HG03432 (cell line): ENCODE measurements around the gene FAM168B.

Experiments
- ATAC-seq: cut with Tn5 transposase; IDR thresholded peaks from one replicate; pipeline ENCODE4 v1.9.1; 2021; ENCODE audit warnings: mild to moderate bottlenecking, moderate library complexity; ENCODE audit not compliant: unreplicated experiment

Gene FAM168B

DNA sequence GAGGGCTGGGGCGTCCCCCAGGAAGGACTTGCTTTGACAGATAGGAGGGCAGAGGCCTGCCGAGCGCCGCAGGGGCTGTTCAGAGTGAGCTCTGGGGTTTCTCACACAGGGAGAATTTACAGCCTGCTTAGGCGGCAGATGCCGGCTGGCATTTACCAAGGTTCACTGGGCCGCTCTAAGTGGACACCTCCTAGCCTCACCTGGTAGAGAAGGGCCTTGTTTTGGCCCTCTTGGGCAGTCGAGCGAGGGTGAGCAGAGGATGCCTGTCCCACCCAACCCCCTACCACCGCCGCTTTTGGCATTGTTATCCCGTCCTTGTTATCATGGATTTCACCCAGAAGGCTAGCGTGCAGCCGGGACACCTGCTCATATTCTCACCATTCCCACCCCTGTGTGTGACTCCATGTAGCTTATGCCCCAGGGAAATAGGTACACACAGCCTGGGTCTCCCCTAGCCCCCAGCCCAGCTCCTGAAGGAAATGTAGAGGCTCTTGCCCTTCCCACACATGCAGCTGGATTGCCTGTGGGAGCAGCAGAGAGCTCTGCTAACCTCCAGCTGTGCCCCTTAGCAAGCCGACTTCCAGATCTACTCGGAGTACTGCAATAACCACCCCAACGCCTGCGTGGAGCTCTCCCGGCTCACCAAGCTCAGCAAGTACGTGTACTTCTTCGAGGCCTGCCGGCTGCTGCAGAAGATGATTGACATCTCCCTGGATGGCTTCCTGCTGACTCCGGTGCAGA is 52.4 kb downstream of the FAM168B start:
- ATAC-seq, result no peak

DNA sequence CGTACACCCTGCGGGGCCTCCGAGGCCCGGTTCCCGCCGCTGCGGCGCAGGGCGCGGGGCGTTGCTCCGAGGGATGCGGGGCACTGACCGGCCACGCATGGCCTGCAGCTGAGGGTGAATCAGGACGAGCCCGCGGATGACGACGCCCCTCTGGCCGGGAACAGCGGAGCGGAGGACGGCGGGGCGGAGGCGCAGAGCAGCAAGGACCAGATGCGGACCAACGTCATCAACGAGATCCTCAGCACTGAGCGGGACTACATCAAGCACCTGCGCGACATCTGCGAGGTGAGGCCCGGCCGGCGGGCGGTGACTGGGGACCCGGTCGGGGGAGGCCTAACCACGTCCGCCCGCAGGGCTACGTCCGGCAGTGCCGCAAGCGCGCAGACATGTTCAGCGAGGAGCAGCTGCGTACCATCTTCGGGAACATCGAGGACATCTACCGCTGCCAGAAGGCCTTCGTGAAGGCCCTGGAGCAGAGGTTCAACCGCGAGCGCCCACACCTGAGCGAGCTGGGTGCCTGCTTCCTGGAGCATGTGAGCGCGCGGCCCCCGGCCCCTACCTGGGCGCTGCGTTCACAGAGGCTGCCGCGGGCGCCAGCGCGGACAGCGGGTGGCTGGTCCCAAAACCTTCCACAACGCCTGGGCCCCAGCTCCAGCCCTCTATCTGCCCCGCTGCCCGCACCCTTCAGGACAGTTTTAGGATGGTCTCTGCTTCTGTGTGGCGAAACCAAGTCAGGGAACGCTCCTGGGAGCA is 53.2 kb downstream of the FAM168B start:
- no peak for ATAC-seq

DNA sequence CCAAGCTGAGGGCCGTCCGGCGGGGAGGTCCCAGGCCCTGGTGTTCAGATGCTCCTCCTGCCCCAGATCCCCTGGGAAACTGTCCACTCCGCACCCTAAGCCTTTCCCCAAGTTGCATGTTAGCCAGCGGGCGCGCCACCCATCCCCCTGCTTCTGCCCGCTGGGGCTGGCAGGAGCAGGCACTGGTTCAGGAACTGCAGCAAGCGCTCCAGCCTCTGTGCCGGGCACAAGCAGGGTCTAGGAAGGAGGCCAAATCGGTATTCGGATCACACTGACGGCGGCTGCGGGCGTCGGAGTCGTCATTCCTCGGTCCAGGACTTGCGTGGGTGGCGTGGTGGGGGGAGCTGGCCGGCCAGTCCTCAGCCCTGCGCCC is 53.7 kb downstream of the FAM168B start:
- ATAC-seq, result no peak

DNA sequence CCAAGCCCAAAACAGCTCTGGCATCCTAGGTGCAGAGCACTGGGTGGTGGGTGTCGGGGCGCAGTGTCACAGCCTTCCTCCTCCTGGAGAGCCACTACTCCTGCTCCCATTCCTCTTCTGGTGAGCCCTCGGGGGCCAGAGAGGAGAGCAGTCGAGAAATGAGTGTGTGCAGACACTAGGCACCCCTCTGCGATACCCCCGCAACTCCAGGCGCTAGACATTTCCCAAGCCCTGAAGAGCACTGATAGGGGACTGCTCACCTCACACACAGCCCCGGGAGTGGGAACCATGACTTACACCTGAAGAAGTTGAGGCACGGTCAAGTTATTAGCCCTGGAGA is 54.2 kb downstream of the FAM168B start:
- no peak for ATAC-seq

DNA sequence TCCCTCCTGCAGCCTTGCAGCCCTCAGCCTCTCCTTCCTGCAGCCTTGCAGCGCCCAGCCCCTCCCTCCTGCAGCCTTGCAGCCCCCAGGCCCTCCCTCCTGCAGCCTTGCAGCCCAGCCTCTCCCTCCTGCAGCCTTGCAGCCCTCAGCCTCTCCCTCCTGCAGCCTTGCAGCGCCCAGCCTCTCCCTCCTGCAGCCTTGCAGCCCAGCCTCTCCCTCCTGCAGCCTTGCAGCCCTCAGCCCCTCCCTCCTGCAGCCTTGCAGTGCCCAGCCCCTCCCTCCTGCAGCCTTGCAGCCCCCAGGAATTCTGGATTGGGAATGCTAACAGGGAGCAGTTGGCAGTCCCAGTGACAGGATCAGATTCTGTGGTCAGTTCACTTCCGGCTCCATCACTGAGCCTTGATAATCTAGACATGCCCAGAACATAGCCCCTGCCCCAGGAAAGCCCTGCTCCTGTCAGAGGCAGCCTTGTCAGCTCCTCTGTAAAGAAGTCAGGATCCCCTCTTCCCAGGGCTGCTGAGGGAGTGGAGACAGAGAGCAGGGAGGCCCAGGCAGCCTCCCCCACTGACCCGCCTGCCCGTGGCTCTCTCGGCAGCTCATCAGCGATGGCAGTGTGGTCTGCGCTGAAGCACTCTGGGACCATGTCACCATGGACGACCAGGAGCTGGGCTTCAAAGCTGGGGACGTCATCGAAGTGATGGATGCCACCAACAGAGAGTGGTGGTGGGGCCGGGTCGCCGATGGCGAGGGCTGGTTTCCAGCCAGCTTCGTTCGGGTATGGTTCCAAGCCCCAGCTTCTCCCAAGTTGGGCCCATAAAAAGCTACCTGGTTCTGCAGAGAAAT is 54.8 kb downstream of the FAM168B start:
- no peak for ATAC-seq

DNA sequence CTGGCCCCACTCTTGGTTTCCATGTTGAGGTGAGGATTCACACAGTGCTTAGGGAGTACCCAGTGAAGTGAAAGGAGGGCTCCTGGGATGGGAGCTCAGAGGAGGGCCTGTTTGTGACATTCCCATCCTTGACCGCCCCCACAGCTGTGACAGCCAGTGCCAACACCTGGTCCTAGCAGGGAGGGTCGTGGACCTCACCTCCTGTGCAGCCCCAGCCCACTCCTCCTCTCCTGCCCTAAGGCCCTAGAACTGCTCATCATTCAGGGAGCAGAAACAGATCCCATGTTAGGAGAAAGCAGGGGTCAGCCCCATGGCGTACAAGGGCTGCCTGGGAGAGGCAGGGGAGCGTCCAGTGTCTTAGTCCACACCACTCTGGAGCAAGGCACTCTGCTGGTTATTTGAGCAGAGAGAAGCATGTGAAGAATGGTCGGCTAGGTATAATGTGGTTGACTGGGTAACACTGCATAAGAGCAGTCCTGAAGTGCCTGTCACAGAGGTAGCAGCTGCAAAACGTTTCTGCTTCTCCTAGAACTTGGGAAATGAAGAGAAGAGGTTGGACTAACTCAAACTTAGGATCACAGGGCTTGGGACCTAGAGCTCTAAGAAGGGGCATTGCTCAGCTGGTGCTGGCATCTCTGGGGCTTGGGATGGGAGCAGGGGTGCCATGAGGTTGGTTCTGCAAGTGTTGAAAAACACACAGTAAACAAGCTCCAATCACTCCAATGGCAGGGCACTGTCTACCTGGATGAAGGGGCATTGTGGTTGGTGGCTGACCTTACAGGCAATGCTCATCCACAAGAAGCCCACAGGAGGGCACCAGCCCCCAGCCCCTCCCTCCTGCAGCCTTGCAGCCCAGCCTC is 55.6 kb downstream of the FAM168B start:
- ATAC-seq, result no peak

DNA sequence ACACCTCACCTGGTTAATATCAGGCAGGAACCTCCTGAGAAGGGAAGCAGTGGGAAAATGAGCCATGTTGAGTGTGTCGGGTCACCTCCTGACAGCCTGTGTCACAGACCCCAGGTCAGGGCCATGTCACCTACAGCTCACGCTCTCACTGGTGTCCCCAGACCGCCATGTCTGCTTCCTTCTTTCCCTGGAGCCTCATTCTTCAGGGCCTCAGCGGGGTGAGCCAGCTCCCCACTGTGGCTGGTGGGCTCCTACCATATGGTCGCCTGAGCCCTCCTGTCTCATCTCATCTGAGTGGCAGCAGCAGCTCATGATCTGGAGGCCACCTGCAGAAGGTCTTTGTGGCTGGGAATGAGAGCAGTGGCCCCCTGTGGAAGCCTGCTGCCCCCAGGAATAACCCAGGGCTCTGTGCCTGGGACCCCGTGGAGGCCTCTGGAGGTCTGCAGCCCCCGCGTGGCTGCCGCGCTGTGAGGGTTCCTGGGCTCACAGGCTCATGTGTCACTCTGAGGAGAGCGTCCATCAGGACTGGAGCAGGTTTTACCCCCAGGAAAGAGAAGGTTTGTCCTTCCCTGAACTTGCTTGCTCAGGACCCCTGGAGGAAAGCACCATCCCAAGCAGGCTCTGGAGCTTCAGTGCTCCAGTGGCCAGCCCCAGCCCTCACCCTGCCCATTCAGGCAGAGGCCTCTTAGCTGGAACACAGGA is 56.4 kb downstream of the FAM168B start:
- ATAC-seq, result no peak

DNA sequence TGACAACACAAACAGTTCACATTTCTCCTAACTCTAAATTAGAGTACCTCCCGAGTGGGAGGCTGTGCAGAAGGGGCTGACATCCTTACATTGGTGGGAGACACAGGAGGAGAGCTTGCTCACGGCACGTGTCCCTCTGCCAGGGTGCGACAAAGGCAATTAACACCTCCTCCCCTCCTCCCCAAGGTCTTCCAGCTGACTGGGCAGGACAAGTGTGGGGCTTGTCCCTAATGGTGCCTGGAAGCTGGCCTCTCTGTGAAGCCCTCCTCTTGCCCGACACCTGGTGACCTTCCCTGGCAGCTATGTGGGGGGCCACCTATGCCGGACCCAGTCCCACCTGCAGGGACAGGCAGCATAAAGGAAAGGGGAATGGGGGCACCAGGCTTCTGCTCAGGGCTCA is 57.0 kb downstream of the FAM168B start:
- no peak for ATAC-seq

DNA sequence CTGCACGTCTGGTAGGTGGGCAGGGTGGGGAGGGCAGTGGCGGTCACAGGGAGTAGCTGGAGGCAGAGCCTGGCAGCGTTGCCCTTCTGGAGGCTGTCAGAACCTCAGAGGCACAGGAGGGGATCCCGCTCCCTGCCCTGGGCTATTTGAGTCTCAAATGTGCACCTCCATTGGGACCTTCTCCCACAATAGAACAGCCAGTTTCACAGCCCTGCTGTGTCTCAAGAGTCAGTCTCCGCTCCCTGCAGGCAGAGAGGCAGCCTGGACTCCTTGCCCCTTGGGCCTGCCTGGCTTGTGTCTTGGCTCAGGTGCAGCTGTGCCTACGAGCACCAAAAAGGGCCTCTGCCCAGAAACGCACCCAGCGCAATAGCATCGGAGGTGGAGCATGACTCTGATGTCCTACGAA is 57.4 kb downstream of the FAM168B start:
- no peak for ATAC-seq

DNA sequence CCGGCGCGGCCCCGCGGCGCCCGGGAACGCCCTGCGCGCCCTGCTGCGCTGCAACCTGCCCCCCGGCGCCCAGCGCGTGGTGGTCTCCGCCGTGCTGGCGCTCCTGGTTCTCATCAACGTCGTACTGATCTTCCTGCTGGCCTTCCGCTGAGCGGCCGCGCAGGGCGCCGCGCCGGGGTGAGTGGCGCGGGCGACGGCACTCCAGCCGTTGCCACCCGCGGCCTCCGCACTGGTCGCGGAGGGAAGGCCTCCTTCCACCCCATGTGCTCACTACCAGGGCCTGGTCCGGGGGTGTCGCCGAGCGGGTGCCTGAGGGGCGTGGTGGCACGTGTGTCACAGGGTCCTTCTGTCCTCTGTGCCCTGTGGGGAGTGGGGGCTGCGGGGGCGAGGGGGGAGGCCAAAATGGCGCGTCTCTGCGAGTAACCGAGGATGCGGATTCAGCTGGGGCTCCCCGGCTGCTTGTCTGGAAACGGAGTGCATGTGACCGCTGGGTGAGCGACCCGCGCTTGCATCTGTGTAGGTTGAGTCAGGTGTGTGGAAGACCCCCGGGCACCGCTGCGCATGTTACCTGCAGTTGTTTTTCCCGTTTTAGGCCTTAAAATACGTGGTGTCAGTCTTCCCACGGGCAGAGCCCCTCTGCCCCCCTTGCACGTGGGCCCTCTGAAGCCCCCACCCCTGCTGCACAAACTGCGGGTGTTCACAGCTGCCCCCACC is 58.0 kb downstream of the FAM168B start:
- no peak for ATAC-seq

DNA sequence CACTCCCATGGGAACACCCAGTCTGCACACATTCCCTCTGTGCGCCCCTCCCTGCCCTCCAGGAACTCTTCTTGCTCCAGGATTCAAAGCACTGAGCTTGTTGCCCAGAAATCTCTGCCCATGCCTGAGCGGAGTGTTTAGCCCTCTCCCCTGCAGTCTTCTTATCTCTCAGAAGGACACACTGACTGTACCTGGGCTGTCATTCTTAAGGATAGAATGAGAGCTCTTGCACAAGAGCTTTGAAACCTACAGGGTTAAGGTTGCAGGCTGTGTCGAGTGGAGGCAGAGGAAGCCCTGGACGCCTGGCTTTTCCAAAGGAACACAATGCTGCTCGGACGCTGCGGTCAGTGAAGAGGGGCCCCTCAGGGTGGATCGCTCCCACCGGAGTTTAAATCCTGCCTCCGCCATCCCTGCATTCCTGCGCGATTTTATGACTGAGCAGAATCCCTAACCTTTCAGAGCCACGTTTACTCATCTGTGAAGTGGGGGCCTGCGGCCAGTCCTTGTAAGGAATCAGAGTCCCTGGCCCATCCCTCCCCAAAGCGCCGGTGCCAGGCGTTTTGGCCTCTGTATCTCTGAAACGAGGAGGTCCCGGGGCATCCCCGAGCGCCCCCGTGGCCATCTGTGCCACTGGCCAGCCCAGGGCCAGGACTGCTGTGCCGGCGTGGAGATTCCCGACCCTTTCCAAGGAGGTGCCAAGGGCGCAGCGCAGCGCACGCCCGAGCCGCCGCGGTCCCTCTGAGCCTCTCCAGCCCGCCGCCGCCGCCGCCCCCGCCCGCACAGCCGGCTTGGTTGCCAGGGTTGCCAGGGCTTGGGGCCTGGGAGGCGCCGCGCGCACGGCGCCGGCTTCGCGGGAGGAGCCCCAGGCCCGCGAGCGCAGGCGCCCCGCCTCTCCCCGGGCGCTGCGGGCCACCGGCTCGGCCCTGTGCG is 58.9 kb downstream of the FAM168B start:
- ATAC-seq, result no peak

DNA sequence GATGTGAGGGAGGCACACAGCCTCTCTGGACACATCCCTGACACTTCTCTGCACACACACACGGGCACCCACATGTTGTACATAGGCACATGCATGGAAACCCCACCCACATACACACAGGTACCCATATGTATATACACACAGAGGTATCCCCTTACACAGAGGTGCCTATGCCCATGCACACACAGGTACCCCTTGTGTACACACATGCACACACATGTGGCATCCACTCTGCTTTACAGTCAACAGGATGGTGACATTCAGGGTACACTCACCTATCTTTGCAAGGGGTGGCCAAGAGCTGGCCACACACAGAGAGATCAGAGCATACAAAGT is 59.5 kb downstream of the FAM168B start:
- ATAC-seq, result no peak

DNA sequence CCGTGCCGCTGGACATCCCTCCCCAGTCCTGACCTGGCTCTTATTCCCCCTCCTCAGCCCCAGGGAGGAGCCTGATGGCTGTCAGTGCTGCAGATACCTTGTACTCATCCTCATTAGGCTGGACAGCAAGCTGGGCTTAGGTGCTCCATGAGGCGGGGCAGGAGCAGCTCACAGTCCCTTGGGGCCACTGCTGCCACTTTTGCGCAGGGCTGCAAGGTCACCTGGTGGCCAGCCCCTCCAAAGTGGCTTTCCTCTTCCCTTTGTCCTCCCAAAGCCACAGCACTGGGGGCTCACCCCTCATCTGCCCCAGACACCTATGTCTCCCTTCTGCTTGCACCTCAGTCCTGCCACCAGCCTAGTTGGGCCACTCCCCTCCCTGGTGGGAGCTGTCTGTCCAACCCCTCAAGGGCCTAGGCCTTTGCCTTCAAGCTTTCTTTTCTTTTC is 60.8 kb downstream of the FAM168B start:
- ATAC-seq, result no peak

DNA sequence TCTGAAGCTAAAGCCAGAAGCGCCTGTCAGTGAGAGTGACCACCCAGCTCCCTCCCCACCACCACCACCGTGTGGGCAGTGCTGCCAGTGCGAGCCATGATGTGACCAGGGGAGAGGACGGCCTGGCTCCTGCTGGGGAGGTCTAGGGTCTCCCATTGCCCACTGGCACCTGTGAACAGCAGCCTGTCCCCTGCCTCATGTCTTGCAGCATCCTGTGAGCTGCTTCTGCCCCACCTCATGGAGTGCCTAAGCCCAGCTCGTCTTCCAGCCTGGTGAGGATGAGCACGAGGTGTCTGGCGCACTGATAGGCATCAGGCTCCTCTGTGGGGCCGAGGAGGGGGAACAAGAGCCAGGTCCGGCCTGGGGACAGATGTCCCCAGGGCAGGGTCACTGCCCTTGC is 61.4 kb downstream of the FAM168B start:
- ATAC-seq, result no peak

DNA sequence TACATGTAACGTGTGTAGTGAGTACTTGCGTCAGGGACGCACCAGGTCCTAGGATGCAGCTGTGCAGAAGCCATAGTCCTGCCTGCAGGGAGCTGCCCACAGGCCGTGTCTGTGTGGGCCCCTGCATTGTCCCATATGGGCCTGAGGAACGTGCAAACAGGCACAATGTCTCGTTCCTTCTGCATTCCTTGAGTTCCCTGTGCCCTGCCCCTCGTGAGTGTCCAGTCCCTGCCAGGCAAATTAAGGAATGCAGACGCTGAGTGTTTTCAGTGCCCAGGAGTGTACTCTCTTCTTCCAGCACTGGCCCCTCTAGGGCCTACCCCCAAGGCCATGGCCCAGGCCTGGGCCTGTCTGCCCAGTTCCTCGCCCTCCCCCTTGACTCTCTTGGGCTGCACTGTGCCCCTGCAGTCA is 61.8 kb downstream of the FAM168B start:
- no peak for ATAC-seq

DNA sequence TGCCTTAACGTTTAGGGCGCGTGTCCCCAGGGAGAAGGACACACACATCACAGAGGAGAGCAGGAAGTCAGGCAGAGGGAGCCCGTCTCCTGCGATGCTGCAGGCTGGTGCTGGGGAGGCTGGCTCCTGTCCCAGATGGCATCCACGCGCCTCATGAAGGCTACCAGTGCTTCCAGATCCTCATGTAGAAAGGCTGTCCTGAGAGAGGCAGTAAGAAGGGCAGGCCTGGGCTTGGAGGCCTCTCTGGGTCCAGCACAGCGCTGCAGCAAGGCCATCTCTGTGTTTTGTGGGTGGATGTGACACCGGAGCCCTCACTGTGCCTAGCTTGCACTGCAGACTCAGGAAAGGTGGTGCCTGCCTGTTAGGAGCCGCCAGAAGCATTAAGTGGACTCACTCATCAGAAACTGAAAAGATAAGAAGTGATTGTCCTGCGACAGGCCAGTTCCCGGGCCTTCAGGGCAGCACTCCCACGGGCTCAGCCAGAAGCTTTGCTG is 62.7 kb downstream of the FAM168B start:
- ATAC-seq, result no peak

DNA sequence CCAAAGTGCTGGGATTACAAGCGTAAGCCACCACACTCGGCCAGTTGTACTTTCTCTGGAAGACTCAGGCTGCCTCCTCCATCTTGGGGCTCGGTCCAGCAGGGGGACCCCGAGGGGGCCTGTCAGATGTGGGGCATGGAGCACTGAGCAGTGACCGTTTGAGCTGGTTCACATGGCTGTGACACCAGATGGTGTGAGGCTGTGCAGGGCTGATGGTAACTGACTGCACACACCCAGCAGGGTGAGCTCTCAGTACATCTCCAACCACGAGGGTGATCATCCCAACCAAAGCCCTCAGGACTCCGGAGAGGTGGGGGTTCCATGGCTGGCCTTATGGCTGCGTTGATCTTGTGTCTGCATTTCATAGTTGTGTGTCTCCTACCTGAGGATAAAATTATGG is 63.4 kb downstream of the FAM168B start:
- no peak for ATAC-seq
